Calu3 (cell line): ENCODE results near the gene RDH16. TPM values are rescaled to one million over a fixed set of nuclear protein-coding genes. Genes with fewer than 3 reads are reported as not detected.
"Not testable (repeated sequence)": the region's sequence is repeated elsewhere in the genome, so short reads cannot be mapped to it uniquely, and the experiment has no call there.

ENCODE experiments used
- BruUV-seq: library from RNA; stranded (reverse); fragments of 400-500 nt; replicated peaks from 2 replicates; lab custom pipeline; 2021; lab: Mats Ljungman, UMichigan
- CTCF ChIA-PET: fragments of 300-600 bp; sonication (Branson Sonifier 250); formaldehyde crosslinking; loops from one replicate; lab custom pipeline; 2022; ENCODE audit warnings: antibody characterized with exemption; lab: Charles Lee
- DNase-seq: peaks from one replicate; pipeline ENCODE4 v3.0.0; 2022
- H3K27ac Mint-ChIP-seq: one replicate; pipeline ENCODE4 v1.8.0; 2022; ENCODE audit warnings: mixed read lengths; ENCODE audit not compliant: unreplicated experiment
- H3K27me3 Mint-ChIP-seq: one replicate; pipeline ENCODE4 v1.8.0; 2022; ENCODE audit warnings: mixed read lengths; ENCODE audit not compliant: unreplicated experiment
- H3K36me3 Mint-ChIP-seq: one replicate; pipeline ENCODE4 v1.8.0; 2022; ENCODE audit warnings: mild to moderate bottlenecking, moderate library complexity, mixed read lengths; ENCODE audit not compliant: insufficient read depth, unreplicated experiment
- H3K4me1 Mint-ChIP-seq: one replicate; pipeline ENCODE4 v1.8.0; 2022; ENCODE audit warnings: mild to moderate bottlenecking, low read depth, mixed read lengths; ENCODE audit not compliant: unreplicated experiment
- H3K4me3 Mint-ChIP-seq: one replicate; pipeline ENCODE4 v1.8.0; 2022; ENCODE audit warnings: mild to moderate bottlenecking, low read depth, moderate library complexity, mixed read lengths; ENCODE audit not compliant: unreplicated experiment
- H3K9me3 Mint-ChIP-seq: one replicate; pipeline ENCODE4 v1.8.0; 2022; ENCODE audit warnings: low read depth, mixed read lengths; ENCODE audit not compliant: unreplicated experiment
- intact Hi-C: fragments of 100-400 bp; cut with micrococcal nuclease; formaldehyde crosslinking; loops from one replicate; pipeline ENCODE4 v1.10.0; 2022; ENCODE audit not compliant: unreplicated experiment
- total RNA-seq: library from RNA; stranded (reverse); gene quantifications from 2 replicates; pipeline ENCODE4 v1.2.3, GENCODE V29; 2022
- TF ChIP-seq, protein P1 (sequence below): fragments of 200-600 bp; IDR thresholded peaks from one replicate; pipeline ENCODE4 v1.8.0; 2022; ENCODE audit warnings: antibody characterized with exemption; ENCODE audit not compliant: unreplicated experiment

RDH16 gene
- total RNA-seq, 1 experiment from 2014 or later, result 0.28 TPM

DNA sequence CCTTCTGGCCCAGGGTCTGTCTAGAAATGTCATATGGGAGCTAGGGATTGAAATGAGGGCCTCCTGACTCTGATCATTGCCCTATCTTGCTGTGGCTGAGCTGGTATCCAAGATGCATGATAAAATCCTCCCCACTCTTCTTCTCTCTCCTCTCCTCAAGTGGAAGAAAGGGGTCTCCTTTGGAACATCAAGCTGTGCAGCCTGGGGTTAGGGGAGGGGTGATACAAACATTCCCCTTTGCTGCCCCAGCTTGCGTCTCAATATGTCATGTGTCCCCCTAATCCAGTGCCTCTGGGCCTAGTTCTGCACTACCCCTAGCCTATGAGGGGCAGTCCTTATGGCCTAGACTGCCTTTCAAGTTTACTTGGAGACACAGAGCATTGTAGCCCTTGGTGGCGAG, 8.5 kb downstream of the RDH16 start:
- H3K4me1 Mint-ChIP-seq, result no peaks in the 10 kb centered on the region
- H3K27ac Mint-ChIP-seq, result no peak overlapping the region
- no peaks in the 10 kb centered on the region for H3K9me3 Mint-ChIP-seq
- H3K27me3 Mint-ChIP-seq, result peaks cover 34% of the 10 kb centered on the region
- intact Hi-C loops, result no loop called here
- no peak for DNase-seq
- no peak overlapping the region for H3K4me3 Mint-ChIP-seq
- no peaks in the 10 kb centered on the region for H3K36me3 Mint-ChIP-seq
- TF ChIP-seq, protein P1, sequence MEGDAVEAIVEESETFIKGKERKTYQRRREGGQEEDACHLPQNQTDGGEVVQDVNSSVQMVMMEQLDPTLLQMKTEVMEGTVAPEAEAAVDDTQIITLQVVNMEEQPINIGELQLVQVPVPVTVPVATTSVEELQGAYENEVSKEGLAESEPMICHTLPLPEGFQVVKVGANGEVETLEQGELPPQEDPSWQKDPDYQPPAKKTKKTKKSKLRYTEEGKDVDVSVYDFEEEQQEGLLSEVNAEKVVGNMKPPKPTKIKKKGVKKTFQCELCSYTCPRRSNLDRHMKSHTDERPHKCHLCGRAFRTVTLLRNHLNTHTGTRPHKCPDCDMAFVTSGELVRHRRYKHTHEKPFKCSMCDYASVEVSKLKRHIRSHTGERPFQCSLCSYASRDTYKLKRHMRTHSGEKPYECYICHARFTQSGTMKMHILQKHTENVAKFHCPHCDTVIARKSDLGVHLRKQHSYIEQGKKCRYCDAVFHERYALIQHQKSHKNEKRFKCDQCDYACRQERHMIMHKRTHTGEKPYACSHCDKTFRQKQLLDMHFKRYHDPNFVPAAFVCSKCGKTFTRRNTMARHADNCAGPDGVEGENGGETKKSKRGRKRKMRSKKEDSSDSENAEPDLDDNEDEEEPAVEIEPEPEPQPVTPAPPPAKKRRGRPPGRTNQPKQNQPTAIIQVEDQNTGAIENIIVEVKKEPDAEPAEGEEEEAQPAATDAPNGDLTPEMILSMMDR, result no peak
- CTCF ChIA-PET, result no interaction called here
- BruUV-seq, result no TSS peak

DNA sequence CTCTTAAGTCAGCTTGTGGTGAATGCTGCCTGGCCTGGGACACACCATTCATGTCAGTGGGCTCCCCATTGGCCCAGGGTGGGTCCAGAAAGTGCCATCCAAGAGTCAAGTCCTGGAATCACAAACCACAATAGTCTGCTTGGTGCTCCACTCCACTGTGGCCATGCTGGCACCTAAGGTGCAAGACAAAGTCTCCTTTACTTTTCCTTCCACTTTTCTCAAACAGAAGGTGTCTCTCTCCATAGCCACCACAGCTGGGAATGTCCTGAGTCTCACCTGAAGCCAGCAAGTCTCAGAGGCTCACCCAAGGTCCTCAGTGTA, 9.0 kb downstream of the RDH16 start:
- Mint-ChIP-seq H3K4me3 (no peak overlapping the region), H3K9me3 (no peaks in the 10 kb centered on the region), H3K27me3 (peaks cover 30% of the 10 kb centered on the region), H3K27ac (no peak overlapping the region), H3K4me1 (no peaks in the 10 kb centered on the region), H3K36me3 (no peaks in the 10 kb centered on the region)
- intact Hi-C loops, result no loop called here
- no TSS peak for BruUV-seq
- TF ChIP-seq, protein P1, result no peak
- DNase-seq, result no peak
- CTCF ChIA-PET, result no interaction called here

DNA sequence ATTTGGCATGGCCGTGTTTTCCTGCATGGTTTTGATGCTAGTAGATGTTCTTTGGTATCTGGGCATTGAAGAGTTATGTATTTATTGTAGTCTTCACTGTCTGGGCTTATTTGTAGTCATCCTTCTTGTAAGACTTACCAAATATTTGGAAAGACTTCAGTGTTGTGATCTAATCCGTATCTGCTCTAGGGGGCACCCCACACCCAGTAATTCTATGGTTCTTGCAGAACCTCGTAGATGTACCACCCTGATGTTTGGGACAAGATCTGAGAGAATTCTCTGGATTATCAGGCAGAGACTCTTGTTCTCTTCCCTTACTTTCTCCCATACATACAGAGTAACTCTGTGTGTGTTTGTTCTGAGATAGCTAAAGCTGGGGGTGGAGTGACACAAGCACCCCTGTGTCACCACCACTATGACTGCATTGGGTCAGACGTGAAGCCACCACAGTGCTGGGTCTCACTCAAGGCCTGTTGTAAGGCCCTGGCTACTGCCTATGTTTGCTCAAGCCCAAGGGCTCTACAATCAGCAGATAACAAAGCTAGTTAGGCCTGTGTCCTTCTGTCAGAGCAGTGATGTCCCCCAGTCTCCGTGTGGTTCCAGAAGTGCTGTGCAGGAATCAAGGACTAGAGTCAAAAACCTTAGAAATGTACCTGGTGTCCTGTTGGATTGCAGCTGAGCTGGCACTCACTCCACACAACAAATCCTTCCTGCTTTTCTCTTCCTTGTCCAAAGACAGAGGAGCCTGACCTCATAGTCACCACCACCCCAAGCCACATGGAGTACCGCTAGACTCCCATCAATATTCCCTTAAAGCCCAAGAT, 9.6 kb downstream of the RDH16 start:
- TF ChIP-seq, protein P1, result no peak
- Mint-ChIP-seq H3K4me3 (no peak overlapping the region), H3K9me3 (no peaks in the 10 kb centered on the region), H3K36me3 (no peaks in the 10 kb centered on the region), H3K27ac (no peak overlapping the region), H3K4me1 (no peaks in the 10 kb centered on the region), H3K27me3 (peaks cover 24% of the 10 kb centered on the region)
- peak; percentile 29 for DNase-seq
- CTCF ChIA-PET, result no interaction called here
- intact Hi-C loops, result no loop called here
- no TSS peak for BruUV-seq

DNA sequence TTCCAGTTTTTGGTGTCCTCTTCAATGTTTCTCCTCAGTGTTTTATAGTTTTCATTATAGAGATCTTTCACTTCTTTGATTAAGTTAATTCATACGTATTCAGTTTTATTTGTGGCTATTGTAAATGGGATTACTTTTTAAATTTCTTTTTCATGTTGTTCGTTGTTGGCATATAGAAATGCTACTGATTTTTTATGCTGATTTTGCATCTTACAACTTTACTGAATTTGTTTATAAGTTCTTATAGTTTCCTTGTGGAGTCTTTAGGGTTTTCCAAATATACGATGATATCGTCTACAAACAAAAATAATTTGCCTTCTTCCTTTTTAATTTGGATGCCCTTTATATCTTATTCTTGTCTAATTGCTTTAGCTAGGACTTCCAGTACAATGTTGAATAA, 13.5 kb downstream of the RDH16 start:
- Mint-ChIP-seq H3K4me1 (peaks cover 10% of the 10 kb centered on the region), H3K27me3 (no peaks in the 10 kb centered on the region), H3K27ac (no peak overlapping the region), H3K36me3 (peaks cover 5% of the 10 kb centered on the region), H3K9me3 (no peaks in the 10 kb centered on the region), H3K4me3 (no peak overlapping the region)
- no peak for DNase-seq
- intact Hi-C loops, result no loop called here
- BruUV-seq, result no TSS peak
- TF ChIP-seq, protein P1, result no peak
- CTCF ChIA-PET, result no interaction called here

DNA sequence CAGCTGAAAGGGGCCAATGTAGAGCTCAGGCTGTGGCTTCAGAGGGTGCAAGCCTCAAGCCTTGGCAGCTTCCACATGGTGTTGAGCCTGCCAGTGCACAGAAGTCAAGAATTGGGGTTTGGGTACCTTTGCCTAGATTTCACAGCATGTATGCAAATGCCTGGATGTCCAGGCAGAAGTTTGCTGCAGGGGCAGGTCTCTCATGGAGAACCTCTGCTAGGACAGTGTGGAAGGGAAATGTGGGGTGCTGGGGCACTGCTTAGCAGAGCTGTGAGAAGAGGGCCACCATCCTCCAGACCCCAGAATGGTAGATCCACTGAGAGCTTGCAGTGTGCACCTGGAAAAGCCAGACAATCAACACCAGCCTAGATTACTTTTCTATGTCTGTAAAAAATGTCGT, 14.0 kb downstream of the RDH16 start:
- not testable (repeated sequence) for DNase-seq
- H3K4me1 Mint-ChIP-seq, result peaks cover 10% of the 10 kb centered on the region

More for the DNA sequence above, 14.0 kb downstream of the RDH16 start:
- CTCF ChIA-PET, H3K27me3 Mint-ChIP-seq, H3K4me3 Mint-ChIP-seq, H3K9me3 Mint-ChIP-seq, BruUV-seq, intact Hi-C loops, H3K36me3 Mint-ChIP-seq, H3K27ac Mint-ChIP-seq: not testable (repeated sequence)
